Stimulated activated CD8-positive, alpha-beta memory T cell treated with anti-CD3 and anti-CD28 coated beads, Interleukin-4, amount 100 ng/mL, for 1 hour (primary cell): Measurements from ENCODE around the gene GON4L.
"Not testable (repeated sequence)": the region's sequence is repeated elsewhere in the genome, so short reads cannot be mapped to it uniquely, and the experiment has no call there.

Experiments used
- DNase-seq, 2 donors: peaks; one replicate each; pipeline ENCODE4 v3.0.0-alpha.2; 2020; ENCODE audit warnings: low read depth in 2 of 2, low spot score in 1 of 2

The GON4L gene, protein sequence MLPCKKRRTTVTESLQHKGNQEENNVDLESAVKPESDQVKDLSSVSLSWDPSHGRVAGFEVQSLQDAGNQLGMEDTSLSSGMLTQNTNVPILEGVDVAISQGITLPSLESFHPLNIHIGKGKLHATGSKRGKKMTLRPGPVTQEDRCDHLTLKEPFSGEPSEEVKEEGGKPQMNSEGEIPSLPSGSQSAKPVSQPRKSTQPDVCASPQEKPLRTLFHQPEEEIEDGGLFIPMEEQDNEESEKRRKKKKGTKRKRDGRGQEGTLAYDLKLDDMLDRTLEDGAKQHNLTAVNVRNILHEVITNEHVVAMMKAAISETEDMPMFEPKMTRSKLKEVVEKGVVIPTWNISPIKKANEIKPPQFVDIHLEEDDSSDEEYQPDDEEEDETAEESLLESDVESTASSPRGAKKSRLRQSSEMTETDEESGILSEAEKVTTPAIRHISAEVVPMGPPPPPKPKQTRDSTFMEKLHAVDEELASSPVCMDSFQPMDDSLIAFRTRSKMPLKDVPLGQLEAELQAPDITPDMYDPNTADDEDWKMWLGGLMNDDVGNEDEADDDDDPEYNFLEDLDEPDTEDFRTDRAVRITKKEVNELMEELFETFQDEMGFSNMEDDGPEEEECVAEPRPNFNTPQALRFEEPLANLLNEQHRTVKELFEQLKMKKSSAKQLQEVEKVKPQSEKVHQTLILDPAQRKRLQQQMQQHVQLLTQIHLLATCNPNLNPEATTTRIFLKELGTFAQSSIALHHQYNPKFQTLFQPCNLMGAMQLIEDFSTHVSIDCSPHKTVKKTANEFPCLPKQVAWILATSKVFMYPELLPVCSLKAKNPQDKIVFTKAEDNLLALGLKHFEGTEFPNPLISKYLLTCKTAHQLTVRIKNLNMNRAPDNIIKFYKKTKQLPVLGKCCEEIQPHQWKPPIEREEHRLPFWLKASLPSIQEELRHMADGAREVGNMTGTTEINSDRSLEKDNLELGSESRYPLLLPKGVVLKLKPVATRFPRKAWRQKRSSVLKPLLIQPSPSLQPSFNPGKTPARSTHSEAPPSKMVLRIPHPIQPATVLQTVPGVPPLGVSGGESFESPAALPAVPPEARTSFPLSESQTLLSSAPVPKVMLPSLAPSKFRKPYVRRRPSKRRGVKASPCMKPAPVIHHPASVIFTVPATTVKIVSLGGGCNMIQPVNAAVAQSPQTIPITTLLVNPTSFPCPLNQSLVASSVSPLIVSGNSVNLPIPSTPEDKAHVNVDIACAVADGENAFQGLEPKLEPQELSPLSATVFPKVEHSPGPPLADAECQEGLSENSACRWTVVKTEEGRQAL (N-terminal part only)

DNA sequence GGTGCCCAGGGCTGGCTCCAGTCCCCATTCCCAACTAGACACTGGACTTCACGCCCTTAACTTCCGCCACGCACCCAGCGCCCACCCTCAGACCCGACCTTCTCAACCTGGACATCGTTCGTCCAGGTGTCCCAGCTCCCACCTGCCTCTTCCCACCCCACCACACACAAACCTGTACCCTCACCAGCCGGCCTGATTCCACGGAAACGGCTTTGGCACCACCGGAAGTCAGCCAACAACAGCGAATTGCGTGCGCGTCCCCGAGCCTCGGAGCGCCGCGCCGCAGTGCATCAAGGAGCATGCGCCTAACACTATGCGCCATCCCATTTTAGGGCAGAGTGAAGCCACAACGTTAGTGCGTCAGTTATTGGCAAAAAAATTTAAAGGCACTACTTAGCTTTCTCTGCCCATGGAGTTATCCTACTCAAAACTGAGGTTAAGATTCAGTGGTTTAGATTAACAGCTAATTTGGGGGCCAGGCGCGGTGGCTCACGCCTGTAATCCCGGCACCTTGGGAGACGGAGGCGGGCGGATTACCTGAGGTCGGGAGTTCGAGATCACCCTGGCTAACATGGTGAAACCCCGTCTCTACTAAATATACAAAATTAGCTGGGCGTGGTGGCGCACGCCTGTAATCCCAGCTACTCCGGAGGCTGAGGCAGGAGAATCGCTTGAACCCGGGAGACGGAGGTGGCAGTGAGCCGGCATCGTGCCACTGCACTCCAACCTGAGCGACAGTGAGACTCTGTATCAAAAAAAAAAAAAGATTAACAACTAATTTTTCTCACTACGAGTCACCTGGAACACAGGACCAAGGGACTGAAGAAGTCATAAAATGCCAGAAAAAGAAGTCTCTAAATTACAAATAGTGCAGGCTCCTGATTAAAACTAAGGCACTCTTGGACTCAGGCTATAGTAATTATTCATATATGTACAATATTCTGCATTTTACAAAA is at the start of gene GON4L:
Gene GON4L (minus strand): TSS at position 240 of the 956 bp plus-strand sequence. CDS start 3,434 bp downstream, outside the sequence.
- peak; percentile 75 to 81 for DNase-seq

DNA sequence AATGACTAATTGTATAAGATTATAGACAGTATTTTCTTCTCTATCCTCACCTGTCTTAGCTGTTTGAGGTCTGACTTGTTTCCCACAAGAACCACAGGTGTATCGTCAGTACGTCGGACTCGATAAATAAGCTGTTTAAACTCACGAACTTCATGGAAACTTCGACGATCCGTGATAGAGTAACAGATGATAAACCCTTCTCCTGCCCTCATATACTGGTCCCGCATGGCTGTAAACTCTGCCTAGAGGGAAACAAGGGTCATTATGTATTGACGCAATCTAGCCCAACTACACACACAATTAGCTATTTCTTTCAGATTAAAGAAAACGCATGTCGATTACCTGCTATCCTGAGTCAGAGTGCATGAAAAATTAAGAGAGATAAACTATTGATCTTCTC is 47.2 kb upstream of the GON4L start:
- no peak for DNase-seq

DNA sequence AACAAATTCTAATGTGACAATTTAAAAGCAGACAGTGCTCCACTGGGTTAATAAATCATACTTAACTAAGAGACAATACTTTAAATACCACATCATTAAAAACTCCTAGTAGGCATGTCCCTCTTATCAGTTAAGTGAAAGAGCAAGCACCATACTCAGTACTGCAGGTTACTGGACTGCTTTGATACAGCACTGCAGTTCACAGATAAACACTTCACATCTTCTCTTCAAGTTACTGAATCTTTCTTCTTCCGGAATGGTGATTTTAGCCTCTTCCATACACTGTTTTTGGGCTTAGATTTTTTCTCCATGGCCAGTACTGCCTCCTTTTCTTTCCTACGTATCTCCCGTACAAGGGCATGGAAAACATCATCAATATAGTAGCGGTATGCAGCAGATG is 43.1 kb upstream of the GON4L start:
- no peak for DNase-seq

DNA sequence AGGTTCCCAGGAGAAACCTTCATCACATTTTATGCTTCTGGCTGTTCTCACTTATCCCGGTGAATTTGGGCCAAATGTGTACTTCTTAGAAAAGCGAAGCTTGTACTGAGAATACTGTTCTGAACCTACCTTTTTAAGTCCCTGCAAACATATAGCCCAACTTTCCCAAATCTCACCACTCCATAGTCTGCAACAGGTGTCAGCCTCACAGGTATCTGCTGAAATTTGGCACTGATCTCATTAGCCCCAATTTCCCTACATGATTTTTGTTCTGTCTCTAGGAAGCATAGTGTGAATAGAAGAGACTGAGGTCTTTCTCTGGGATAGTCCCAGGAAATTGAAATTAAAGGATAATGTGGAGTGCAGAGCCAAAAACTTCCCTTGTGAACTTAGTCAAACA is 42.7 kb upstream of the GON4L start:
- DNase-seq: no peak

DNA sequence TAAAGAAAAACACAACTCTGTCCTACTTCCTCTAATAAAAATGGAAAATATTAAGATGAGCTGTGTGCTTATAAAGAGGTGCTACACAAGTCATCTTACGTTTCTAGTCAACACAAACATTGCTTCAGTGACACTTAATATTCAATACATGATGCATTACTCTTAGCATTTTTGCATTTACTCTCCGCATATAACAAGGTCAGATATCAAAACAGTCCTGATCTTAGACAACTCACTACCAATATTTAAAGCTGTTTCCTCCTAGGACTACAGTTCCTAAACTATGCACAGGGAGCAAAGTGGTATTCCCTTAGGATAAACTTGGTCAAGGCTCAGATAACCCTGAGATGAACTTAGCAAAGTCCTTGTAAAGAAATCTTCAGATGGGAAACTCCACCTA is 41.9 kb upstream of the GON4L start:
- no peak for DNase-seq

DNA sequence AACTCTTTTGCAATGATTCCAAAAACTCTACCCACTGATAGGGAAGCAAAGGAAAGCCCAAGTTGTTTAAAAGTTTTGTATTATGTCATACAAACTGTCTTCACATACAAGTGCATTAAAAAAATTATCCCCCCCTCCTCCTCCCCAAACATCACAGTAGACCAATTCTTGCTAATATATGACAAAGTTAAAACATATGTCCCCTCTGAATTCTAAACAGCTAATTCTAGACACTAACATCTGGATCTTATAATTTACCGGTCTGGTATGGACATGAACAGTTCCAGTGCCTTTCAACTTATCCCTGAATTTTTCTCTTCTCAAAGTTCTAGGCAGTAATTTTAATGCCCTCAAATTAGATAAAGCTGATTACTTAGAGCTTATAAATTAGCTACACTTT is 40.7 kb upstream of the GON4L start:
- DNase-seq: no peak

DNA sequence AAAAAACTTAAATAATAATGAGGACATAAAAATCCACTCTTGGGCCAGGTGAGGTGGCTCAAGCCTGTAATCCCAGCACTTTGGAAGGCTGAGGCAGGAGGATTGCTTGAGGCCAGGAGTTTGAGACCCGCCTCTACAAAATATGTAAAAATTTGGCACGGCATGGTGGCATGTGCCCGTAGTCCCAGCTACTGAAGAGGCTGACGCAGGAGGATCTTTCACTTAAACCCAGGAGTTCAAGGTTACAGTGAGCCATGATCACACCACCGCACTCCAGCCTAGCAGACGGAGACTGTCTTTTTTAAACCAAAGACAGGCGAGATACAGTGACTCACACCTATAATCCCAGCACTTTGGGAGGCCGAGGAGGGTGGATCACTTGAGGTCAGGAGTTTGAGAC is 39.5 kb upstream of the GON4L start:
- not testable (repeated sequence) for DNase-seq

DNA sequence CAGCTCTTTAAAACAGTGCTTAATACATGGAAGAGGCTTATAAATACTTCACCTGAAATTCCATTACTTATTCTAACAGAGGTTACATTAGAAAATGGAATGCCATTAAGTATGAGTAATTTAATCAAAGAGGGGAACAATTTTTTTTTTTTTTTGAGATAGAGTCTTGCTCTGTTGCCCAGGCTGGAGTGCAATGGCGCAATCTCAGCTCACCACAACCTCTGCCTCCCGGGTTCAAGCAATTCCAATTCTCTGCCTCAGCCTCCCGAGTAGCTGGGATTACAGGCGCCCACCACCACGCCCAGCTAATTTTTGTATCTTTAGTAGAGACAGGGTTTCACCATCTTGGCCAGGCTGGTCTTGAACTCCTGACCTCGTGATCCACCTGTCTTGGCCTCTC is 38.6 kb upstream of the GON4L start:
- DNase-seq: not testable (repeated sequence)

DNA sequence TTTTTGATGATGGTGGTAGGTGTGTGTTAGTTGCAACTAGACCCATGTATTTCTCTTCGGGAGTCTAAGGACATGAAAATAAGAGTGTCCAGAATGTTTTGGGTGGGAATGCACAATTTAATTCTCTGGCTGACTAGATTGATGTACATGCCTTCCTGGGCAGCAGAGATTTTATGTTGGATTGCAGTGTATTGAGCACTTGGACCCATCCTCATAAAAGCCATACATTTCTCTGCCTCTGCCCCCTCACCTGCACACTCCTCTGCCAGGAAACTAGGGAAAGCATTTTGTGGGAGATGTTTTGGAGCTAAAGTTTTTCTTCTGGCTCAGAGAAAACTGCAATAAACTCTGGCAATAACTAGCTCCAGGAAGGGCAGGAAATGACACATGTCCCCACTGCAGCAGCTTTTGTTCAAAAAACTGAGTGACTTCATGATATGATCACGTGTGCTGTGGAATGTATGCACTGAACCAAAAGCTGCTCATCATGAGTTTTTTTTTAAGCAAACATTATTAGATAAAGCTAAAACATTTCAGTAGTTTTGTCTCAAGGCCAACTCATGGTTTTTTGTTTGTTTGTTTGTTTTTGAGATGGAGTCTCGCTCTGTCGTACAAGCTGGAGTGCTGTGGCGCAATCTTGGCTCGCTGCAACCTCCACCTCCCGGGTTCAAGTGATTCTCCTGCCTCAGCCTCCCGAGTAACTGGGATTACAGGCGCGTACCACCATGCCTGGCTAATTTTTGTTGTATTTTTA is 36.6 kb upstream of the GON4L start:
- no peak for DNase-seq

DNA sequence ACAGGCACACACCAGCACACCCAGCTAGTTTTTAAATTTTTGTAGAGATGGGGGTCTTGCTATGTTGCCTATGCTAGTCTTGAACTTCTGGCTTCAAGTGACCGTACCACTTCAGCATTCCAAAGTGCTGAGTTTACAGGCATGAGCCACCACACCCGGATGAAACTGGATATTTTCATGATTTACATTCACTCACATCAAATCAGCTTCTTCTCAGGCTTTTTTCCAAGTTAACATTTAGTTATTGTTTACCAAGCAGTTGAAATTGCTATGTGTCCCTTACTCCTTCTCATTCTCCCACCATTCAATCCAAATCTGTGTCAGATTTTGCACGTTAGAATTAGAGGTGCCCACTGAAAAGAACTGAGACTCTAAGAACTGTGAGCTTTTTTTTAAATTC is 35.8 kb upstream of the GON4L start:
- DNase-seq: no peak

DNA sequence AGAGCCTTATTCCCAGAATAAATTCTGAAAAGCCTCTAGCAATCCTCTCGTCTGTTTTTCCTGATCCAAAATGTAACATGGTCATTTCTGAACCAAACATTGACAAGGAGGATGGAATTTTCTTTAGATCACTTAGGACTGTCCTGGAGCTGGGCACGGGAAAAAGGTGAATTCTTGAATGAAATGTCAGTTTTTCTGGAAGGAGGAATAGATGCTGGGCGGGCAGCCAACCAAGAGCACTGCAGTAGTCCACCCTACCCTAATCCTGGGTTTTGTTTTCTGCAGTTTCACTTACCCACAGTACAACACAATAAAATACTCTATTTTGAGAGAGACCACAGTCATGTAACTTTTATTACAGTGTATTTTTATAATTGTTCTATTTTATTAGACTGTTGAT is 33.2 kb upstream of the GON4L start:
- no peak for DNase-seq

DNA sequence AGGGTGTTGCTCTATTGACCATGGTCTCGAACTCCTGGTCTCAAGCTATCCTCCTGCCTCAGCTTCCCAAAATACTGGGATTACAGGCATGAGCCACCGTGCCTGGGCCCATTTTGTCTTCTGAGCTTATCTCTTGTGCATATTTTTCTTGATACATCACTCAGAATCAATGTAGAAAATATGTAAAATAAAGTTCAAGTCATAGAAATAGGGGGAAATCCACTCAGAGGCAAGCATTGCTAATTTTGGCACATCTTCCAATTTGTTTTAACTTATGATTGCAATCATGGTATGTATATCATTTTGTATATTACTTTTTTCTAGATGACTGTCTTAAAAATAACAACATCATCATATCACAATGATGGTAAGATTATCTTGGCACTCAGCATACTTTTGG is 32.6 kb upstream of the GON4L start:
- no peak for DNase-seq

DNA sequence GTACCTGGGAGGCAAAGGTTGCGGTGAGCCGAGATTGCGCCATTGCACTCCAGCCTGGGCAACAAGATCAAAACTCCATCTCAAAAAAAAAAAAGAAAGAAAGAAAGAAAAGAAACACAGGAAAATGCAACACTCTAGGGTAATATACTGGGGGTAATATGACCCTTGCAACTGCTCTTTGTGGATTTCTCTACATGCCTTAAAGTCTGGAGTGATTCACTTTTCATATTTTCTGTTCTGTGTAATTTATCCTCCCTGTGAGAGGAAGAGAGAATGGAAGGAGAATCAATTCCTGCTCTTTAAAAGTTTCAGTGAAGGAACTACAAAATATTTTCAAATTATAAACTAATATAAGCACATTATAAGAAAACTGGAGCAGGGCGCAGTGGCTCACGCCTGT is 31.5 kb upstream of the GON4L start:
- no peak for DNase-seq

DNA sequence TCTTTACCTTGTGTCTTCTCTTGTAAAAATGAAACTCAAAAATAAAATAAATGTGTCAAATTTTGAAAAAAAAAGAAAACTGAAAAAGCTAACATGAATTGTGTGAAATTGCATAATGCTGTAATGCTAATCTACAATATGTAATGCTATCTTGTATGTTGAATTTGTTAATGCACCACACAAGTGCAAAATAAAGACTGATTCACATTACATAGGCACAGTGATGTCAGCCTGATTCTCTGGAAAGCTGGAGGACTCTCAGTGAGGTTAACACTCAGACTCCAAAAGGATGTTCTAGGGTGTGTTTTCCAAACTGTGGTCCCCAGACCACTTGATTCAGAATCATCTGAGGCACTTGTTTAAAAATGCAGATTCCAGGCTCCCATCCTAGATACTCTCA is 28.0 kb upstream of the GON4L start:
- no peak for DNase-seq

DNA sequence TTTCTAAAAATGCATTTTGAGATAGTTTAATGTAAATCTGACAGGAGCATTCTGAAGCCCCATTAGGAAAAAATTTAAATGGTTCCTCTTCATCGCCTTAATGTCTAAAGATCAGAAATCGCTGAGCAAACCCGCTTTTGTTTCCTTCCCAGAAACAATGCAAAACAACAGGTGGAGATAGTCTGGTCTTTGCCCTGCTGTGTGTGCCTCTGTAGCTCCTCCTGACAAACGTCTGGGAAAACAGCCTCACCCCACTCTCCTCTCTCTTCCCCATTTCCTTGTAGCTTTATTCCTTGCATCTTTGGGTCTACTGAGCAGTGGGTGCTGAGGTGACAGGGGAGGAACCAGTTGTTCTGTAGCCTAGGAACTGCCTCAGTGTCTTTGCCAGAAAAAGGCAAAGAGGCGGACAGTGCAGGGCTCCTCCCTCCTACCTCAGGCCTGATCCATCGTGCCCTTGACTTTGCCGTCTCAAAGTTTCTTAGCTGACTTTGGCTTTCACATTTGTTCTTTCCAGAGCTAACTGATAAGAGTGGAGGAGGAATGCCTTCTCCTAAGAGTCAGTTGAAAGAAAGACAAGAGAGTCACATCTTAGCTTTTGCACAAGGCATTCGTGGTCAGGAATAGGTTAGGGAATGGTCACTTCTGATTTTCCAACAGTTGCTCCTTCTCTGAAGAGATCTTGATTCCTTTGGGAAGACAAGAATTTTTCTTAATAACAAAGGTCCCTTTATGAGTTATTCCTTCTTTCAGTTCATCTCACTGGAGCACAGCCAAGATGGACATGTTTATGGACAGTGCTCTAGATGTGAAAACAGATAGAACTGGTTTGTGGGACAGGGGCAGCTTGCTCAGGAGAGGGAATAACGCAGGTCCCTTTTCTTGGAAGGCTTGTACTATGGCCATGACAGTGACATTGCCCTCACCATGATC is 27.3 kb upstream of the GON4L start:
- DNase-seq: no peak

DNA sequence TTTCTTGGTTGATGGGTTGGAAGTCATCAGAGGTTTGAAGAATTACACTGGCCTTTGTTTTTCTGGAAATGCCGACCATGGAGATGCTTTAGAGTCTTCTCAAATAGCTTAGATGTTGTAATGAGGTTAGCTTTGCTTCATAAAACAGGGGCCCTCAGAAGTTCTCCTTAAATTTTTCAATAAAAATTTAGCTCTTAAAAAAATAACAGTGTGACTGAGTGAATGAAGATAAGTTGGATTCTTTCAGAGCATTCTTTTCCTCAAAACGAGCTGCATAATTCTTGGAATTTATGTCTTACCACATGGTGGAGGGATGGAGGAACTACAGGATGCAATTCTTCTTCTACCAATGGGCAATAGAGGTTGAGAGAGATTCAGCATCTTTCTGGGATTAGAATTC is 25.8 kb upstream of the GON4L start:
- DNase-seq: no peak

DNA sequence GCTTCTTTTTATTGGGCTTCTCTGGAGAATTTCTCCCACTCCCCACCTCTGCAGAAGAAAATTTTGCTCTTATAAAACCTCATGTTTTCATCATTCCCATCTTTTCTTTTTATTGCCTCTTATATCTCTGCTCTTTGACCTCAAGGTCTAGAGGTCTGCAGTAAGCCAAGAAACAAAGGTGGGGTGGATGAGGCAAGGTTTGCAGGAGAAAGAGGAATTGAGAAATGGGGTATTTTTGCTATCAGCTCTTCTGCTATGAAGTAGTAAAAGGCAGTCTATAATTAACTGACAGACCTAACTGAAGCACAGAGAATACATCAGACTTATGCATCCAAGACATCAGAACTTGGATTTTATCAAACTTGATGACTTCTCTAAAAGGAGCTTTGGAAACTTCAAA is 25.2 kb upstream of the GON4L start:
- no peak for DNase-seq

DNA sequence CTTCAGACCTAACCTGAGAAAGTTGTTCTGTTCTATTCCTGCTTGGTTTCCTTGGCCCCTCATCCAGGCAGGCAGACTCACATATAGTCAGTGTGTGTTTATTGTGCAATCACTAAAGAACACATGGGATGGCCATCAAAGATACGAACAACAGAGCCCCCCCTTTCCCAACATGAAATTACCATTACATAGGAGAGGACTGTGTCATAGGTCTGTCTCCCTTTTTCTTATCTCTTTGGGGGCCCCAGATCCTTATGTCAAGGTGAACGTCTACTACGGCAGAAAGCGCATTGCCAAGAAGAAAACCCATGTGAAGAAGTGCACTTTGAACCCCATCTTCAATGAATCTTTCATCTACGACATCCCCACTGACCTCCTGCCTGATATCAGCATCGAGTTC is 23.9 kb upstream of the GON4L start:
- no peak for DNase-seq

DNA sequence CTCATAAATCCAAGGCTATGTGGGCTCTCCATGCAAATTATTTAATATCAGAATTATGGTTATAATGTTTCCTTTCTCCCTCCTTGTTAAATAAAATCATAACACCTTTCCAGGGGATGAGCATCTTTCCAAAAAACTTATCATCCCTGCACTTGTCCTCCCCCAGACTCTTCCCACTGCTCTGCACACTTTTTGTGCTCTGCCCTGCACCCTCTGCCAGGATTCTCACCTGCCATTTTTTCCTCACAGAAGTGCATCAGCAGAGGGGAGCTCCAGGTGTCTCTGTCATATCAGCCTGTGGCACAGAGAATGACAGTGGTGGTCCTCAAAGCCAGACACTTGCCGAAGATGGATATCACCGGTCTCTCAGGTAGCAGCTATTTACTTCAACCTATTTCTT is 23.2 kb upstream of the GON4L start:
- DNase-seq: no peak
